Right lobe of liver (tissue), 6 donors: ENCODE results near the gene API5. TPM values are rescaled to one million over a fixed set of nuclear protein-coding genes. Genes with fewer than 3 reads are reported as not detected.

Source experiments
- ATAC-seq, 4 donors: fragments of 200-7000 bp; cut with Tn5 transposase; one replicate each; pipeline ENCODE4 v1.9.1; 2020; ENCODE audit warnings: mild to moderate bottlenecking in 4 of 4, moderate library complexity in 4 of 4
- DNase-seq, 3 donors: peaks; one replicate each; pipeline ENCODE4 v3.0.0-alpha.2; 2020
- H3K27ac ChIP-seq, 3 donors: fragments of 200-600 bp; one replicate each; pipeline ENCODE4 v1.8.0; 2022
- H3K27me3 ChIP-seq, 2 donors: fragments of 200-600 bp; one replicate each; pipeline ENCODE4 v1.8.0; 2022
- H3K36me3 ChIP-seq, 4 donors: fragments of 200-600 bp; sonication (generic) in 1 of 4; one replicate each; pipeline versions ENCODE4 v1.5.1 to v1.8.0; 2017 to 2022; ENCODE audit warnings: control low read depth in 1 of 4
- H3K4me1 ChIP-seq, 4 donors: fragments of 200-600 bp; sonication (generic) in 1 of 4; one replicate each; pipeline versions ENCODE4 v1.5.1 to v1.8.0; 2017 to 2022; ENCODE audit warnings: control low read depth in 1 of 4
- H3K4me3 ChIP-seq, 3 donors: fragments of 200-600 bp; one replicate each; pipeline ENCODE4 v1.8.0; 2022
- H3K9me3 ChIP-seq, 4 donors: fragments of 200-600 bp; sonication (generic) in 1 of 4; one replicate each; pipeline versions ENCODE4 v1.5.1 to v1.8.0; 2017 to 2022; ENCODE audit warnings: control low read depth in 1 of 4
- CTCF ChIP-seq, 4 donors: fragments of 200-600 bp in 3 of 4; fragments of 450-650 bp in 1 of 4; IDR thresholded peaks; one replicate each; pipeline versions ENCODE4 v1.5.1 to v1.8.0; 2016 to 2022; ENCODE audit warnings: antibody characterized with exemption in 4 of 4, mild to moderate bottlenecking in 2 of 4
- POLR2A ChIP-seq: fragments of 450-650 bp; IDR thresholded peaks from one replicate; pipeline ENCODE4 v1.6.1; 2017; ENCODE audit warnings: antibody characterized with exemption, mild to moderate bottlenecking
- WGBS: methylation state at CpG from one replicate; pipeline ENCODE4 v1.1.6; 2018; ENCODE audit warnings: low coverage, low lambda C conversion rate; ENCODE audit not compliant: insufficient coverage; ENCODE audit errors: missing lambda C conversion rate; 5-methylcytosine and 5-hydroxymethylcytosine counted together
- intact Hi-C, 2 donors: fragments of 100-400 bp; cut with DNase I; formaldehyde crosslinking; loops; one replicate each; pipeline versions ENCODE4 v1.11.2 to v1.14.1; 2022
- total RNA-seq, 6 experiments: library from RNA; depleted of rRNA in 2 of 6; stranded (reverse); fragments of >200 nt in 2 of 6; fragmentation: NEBNext Ultra II Directional in 3 of 6; extraction: Animal tissue kit (Norgen Biotek cat#: 25700) in 3 of 6; gene quantifications; one replicate each; pipeline versions ENCODE4 v1.1.0 to v1.2.4, GENCODE V29; 2016 to 2023
- donor health status: DM: no; HTN: yes; CAD: no.
- donor health status: DM: no; HTN: no; CAD: no.
- donor health status: DM: no; HTN: no; CAD: no.
- donor health status: DM: no; HTN: yes; CAD: no.
- donor health status: DM: no; HTN: yes; CAD: no.

API5 gene
- total RNA-seq, 6 experiments from 2014 or later = 42.2 to 55.5 (median 49.6) TPM

- intact Hi-C loops = no loop called here
- no peaks in the 10 kb centered on the region for H3K9me3 ChIP-seq
- WGBS = 14% methylated on average over 13 of the region's 16 CpGs
- TF ChIP-seq POLR2A = no peak
- no peak for TF ChIP-seq CTCF (IDR thresholded peaks at IDR 0.05)
- H3K27me3 ChIP-seq = no peaks in the 10 kb centered on the region
- H3K4me1 ChIP-seq = peaks cover 0 to 15% (median 6%) of the 10 kb centered on the region in 4 donors
- ATAC-seq (no peak), DNase-seq (no peak)
- no peaks in the 10 kb centered on the region for H3K36me3 ChIP-seq
- H3K4me3 ChIP-seq = peak overlapping the region; percentile 81 to 99 (median 86)
- peak overlapping the region; percentile 66 to 93 (median 86) for H3K27ac ChIP-seq
These were observed 46.5 kb downstream of the API5 start for GRCh38 chr11:43358279-43358800.

- ATAC-seq (peak; percentile 99 to 100 (median 99)), DNase-seq (peak; percentile 96 to 98 (median 97))
- peaks cover 0 to 15% (median 6%) of the 10 kb centered on the region in 4 donors for H3K4me1 ChIP-seq
- H3K4me3 ChIP-seq = peak within 1 kb of the TSS; percentile 81 to 99 (median 86)
- intact Hi-C loops = no loop called here
- H3K9me3 ChIP-seq = no peaks in the 10 kb centered on the region
- no peaks in the 10 kb centered on the region for H3K36me3 ChIP-seq
- H3K27me3 ChIP-seq = no peaks in the 10 kb centered on the region
- H3K27ac ChIP-seq = peak within 1 kb of the TSS; percentile 66 to 93 (median 86)
- 0% methylated on average over 15 of the region's 58 CpGs for WGBS
- TF ChIP-seq CTCF (IDR thresholded peaks at IDR 0.05) = no peak
- peak; percentile 85 for TF ChIP-seq POLR2A
These were observed 47.1 kb downstream of the API5 start, which contains the start of gene TTC17 for GRCh38 chr11:43358801-43359421. Gene TTC17, plus strand, starts transcription at chr11:43358920. Its CDS starts 35 bp downstream, at chr11:43358955.

- Histone ChIP-seq H3K9me3 (no peaks in the 10 kb centered on the region), H3K4me1 (peaks cover 0 to 15% (median 6%) of the 10 kb centered on the region in 4 donors), H3K4me3 (peak overlapping the region; percentile 81 to 99 (median 86)), H3K27ac (peak overlapping the region; percentile 66 to 93 (median 86)), H3K27me3 (no peaks in the 10 kb centered on the region), H3K36me3 (no peaks in the 10 kb centered on the region)
- intact Hi-C loops = no loop called here
- 0% methylated on average over 11 of the region's 14 CpGs for WGBS
- TF ChIP-seq POLR2A (no peak), CTCF (IDR thresholded peaks at IDR 0.05) (no peak)
- ATAC-seq (peak; percentile 36 to 45 (median 42)), DNase-seq (no peak)
These were observed 47.6 kb downstream of the API5 start for GRCh38 chr11:43359422-43359818.

- intact Hi-C loops = no loop called here
- Histone ChIP-seq H3K4me1 (peaks cover 0 to 15% (median 6%) of the 10 kb centered on the region in 4 donors), H3K9me3 (no peaks in the 10 kb centered on the region), H3K36me3 (no peaks in the 10 kb centered on the region), H3K27me3 (no peaks in the 10 kb centered on the region), H3K4me3 (no peak overlapping the region), H3K27ac (no peak overlapping the region)
- WGBS = 36% methylated on average over 1 of the region's 1 CpG
- DNase-seq = no peak
- TF ChIP-seq CTCF (IDR thresholded peaks at IDR 0.05) = no peak
- TF ChIP-seq POLR2A = no peak
- no peak for ATAC-seq
These were observed 48.7 kb downstream of the API5 start for GRCh38 chr11:43360361-43361032.
